ENCODE results near the gene TWIST1.

TWIST1 gene

GRCh38 chr7:19117091-19117869, at the start of gene TWIST1:
Gene TWIST1 (minus strand): TSS chr7:19117636. CDS start chr7:19117321, 315 bp downstream.
- peaks cover 7 to 20% of the 10 kb centered on the region in 2 donors for H3K4me1 Mint-ChIP-seq
- H3K27ac Mint-ChIP-seq, result no peak within 1 kb of the TSS
- H3K36me3 Mint-ChIP-seq, result no peaks in the 10 kb centered on the region
- no peaks in the 10 kb centered on the region for H3K9me3 Mint-ChIP-seq
- ATAC-seq (replicated peaks) (peak; percentile 49 to 55), DNase-seq (no peak)
- peaks cover 53 to 74% of the 10 kb centered on the region in 2 donors for H3K27me3 Mint-ChIP-seq
- peak within 1 kb of the TSS; percentile 80 to 81 for H3K4me3 Mint-ChIP-seq

GRCh38 chr7:19161671-19162070, 44.2 kb upstream of the TWIST1 start:
- Mint-ChIP-seq H3K27ac (no peak overlapping the region), H3K36me3 (no peaks in the 10 kb centered on the region), H3K4me3 (no peak overlapping the region), H3K4me1 (no peaks in the 10 kb centered on the region), H3K27me3 (peaks cover 0 to 6% of the 10 kb centered on the region in 2 donors), H3K9me3 (no peaks in the 10 kb centered on the region)
- no peak for ATAC-seq (replicated peaks)
- DNase-seq, result no peak

- Mint-ChIP-seq H3K4me1 (peaks cover 3 to 17% of the 10 kb centered on the region in 2 donors), H3K27me3 (peaks cover 46 to 49% of the 10 kb centered on the region in 2 donors), H3K9me3 (peaks cover 3 to 4% of the 10 kb centered on the region in 2 donors), H3K27ac (no peak overlapping the region), H3K36me3 (no peaks in the 10 kb centered on the region), H3K4me3 (no peak overlapping the region)
- DNase-seq (no peak), ATAC-seq (replicated peaks) (no peak)
These were observed 29.3 kb upstream of the TWIST1 start for GRCh38 chr7:19146699-19147098.

GRCh38 chr7:19145434-19146115, 28.1 kb upstream of the TWIST1 start:
- DNase-seq (no peak), ATAC-seq (replicated peaks) (no peak)
- Mint-ChIP-seq H3K4me3 (no peak overlapping the region), H3K9me3 (peaks cover 3 to 4% of the 10 kb centered on the region in 2 donors), H3K27me3 (peaks cover 43 to 49% of the 10 kb centered on the region in 2 donors), H3K36me3 (no peaks in the 10 kb centered on the region), H3K4me1 (peaks cover 3 to 17% of the 10 kb centered on the region in 2 donors), H3K27ac (peak overlapping the region; percentile 47)

- H3K36me3 Mint-ChIP-seq, result no peaks in the 10 kb centered on the region
- peaks cover 3 to 17% of the 10 kb centered on the region in 2 donors for H3K4me1 Mint-ChIP-seq
- no peak for DNase-seq
- no peak within 1 kb of the TSS for H3K4me3 Mint-ChIP-seq
- no peak for ATAC-seq (replicated peaks)
- peaks cover 45 to 49% of the 10 kb centered on the region in 2 donors for H3K27me3 Mint-ChIP-seq
- H3K27ac Mint-ChIP-seq, result peak within 1 kb of the TSS; percentile 47
- H3K9me3 Mint-ChIP-seq, result peaks cover 3 to 4% of the 10 kb centered on the region in 2 donors
These were observed 27.4 kb upstream of the TWIST1 start, which contains the start of gene FERD3L for GRCh38 chr7:19144661-19145433. Gene FERD3L (minus strand): TSS chr7:19145421. CDS start chr7:19145362, 59 bp downstream.

GRCh38 chr7:19143881-19144574, 26.6 kb upstream of the TWIST1 start:
- no peak for DNase-seq
- no peaks in the 10 kb centered on the region for H3K36me3 Mint-ChIP-seq
- H3K4me1 Mint-ChIP-seq, result peaks cover 3 to 17% of the 10 kb centered on the region in 2 donors
- H3K27me3 Mint-ChIP-seq, result peaks cover 47 to 49% of the 10 kb centered on the region in 2 donors
- peaks cover 3 to 4% of the 10 kb centered on the region in 2 donors for H3K9me3 Mint-ChIP-seq
- no peak for ATAC-seq (replicated peaks)
- H3K4me3 Mint-ChIP-seq, result peak overlapping the region in 1 of 2 donors; percentile 1
- peak overlapping the region; percentile 38 for H3K27ac Mint-ChIP-seq

GRCh38 chr7:19139706-19140327, 22.4 kb upstream of the TWIST1 start:
- Mint-ChIP-seq H3K4me1 (peaks cover 2 to 12% of the 10 kb centered on the region in 2 donors), H3K27me3 (peaks cover 26% of the 10 kb centered on the region in 2 donors), H3K4me3 (no peak overlapping the region), H3K27ac (no peak overlapping the region), H3K9me3 (no peaks in the 10 kb centered on the region), H3K36me3 (no peaks in the 10 kb centered on the region)
- ATAC-seq (replicated peaks), result no peak
- DNase-seq, result no peak

- ATAC-seq (replicated peaks) (no peak), DNase-seq (no peak)
- Mint-ChIP-seq H3K4me1 (no peaks in the 10 kb centered on the region), H3K36me3 (no peaks in the 10 kb centered on the region), H3K4me3 (no peak overlapping the region), H3K9me3 (no peaks in the 10 kb centered on the region), H3K27ac (no peak overlapping the region), H3K27me3 (no peaks in the 10 kb centered on the region)
These were observed 16.4 kb upstream of the TWIST1 start for GRCh38 chr7:19133886-19134285.

GRCh38 chr7:19133390-19133789, 16.0 kb upstream of the TWIST1 start:
- Mint-ChIP-seq H3K27ac (no peak overlapping the region), H3K4me1 (no peaks in the 10 kb centered on the region), H3K4me3 (no peak overlapping the region), H3K27me3 (no peaks in the 10 kb centered on the region), H3K9me3 (no peaks in the 10 kb centered on the region), H3K36me3 (no peaks in the 10 kb centered on the region)
- DNase-seq, result no peak
- no peak for ATAC-seq (replicated peaks)

- Mint-ChIP-seq H3K27ac (no peak overlapping the region), H3K4me3 (no peak overlapping the region), H3K4me1 (no peaks in the 10 kb centered on the region), H3K9me3 (no peaks in the 10 kb centered on the region), H3K36me3 (no peaks in the 10 kb centered on the region), H3K27me3 (peaks cover 20 to 24% of the 10 kb centered on the region in 2 donors)
- no peak for ATAC-seq (replicated peaks)
- no peak for DNase-seq
These were observed 11.4 kb upstream of the TWIST1 start for GRCh38 chr7:19128856-19129255.

GRCh38 chr7:19121977-19122588, 4.6 kb upstream of the TWIST1 start:
- Mint-ChIP-seq H3K27me3 (peaks cover 52 to 70% of the 10 kb centered on the region in 2 donors), H3K4me3 (no peak overlapping the region), H3K36me3 (no peaks in the 10 kb centered on the region), H3K4me1 (peaks cover 4 to 5% of the 10 kb centered on the region in 2 donors), H3K9me3 (no peaks in the 10 kb centered on the region), H3K27ac (no peak overlapping the region)
- ATAC-seq (replicated peaks), result no peak
- DNase-seq, result no peak

- Mint-ChIP-seq H3K4me1 (peaks cover 7 to 15% of the 10 kb centered on the region in 2 donors), H3K9me3 (no peaks in the 10 kb centered on the region), H3K27ac (no peak overlapping the region), H3K36me3 (no peaks in the 10 kb centered on the region), H3K27me3 (peaks cover 56 to 72% of the 10 kb centered on the region in 2 donors), H3K4me3 (no peak overlapping the region)
- ATAC-seq (replicated peaks), result no peak
- DNase-seq, result no peak
These were observed 2.5 kb upstream of the TWIST1 start for GRCh38 chr7:19119870-19120486.

- ATAC-seq (replicated peaks) (no peak), DNase-seq (no peak)
- Mint-ChIP-seq H3K36me3 (no peaks in the 10 kb centered on the region), H3K4me3 (no peak overlapping the region), H3K9me3 (no peaks in the 10 kb centered on the region), H3K4me1 (peaks cover 7 to 15% of the 10 kb centered on the region in 2 donors), H3K27ac (no peak overlapping the region), H3K27me3 (peaks cover 57 to 72% of the 10 kb centered on the region in 2 donors)
These were observed 1.9 kb upstream of the TWIST1 start for GRCh38 chr7:19119372-19119771.

All from stimulated activated naive B cell treated with anti-CD40 and anti-IgM and Interleukin-4, amounts not matched to agents 10 μg/mL and 1 μg/mL and 100 μg/mL, for 72 hours (primary cell).